Measurements from ENCODE around the gene KCNS3.
"Not testable (repeated sequence)": the region's sequence is repeated elsewhere in the genome, so short reads cannot be mapped to it uniquely, and the experiment has no call there.

Gene KCNS3

GRCh38 chr2:17940091-17940630, 61.7 kb downstream of the KCNS3 start:
- TF ChIP-seq GATA1 (IDR thresholded peaks at IDR 0.05; ENCODE audit: low read depth, low read length) (no peak), POLR2A (IDR thresholded peaks at IDR 0.05; ENCODE audit: low read length) (no peak)
- DNase-seq, result no peak

GRCh38 chr2:17943444-17943843, 65.0 kb downstream of the KCNS3 start:
- DNase-seq, result no peak
- TF ChIP-seq POLR2A (IDR thresholded peaks at IDR 0.05; ENCODE audit: low read length) (no peak), GATA1 (IDR thresholded peaks at IDR 0.05; ENCODE audit: low read depth, low read length) (no peak)

- DNase-seq, result no peak
- TF ChIP-seq GATA1 (IDR thresholded peaks at IDR 0.05; ENCODE audit: low read depth, low read length), result no peak
- no peak for TF ChIP-seq POLR2A (IDR thresholded peaks at IDR 0.05; ENCODE audit: low read length)
Measured at GRCh38 chr2:17947113-17947512, 68.6 kb downstream of the KCNS3 start.

- TF ChIP-seq GATA1 (IDR thresholded peaks at IDR 0.05; ENCODE audit: low read depth, low read length) (no peak), POLR2A (IDR thresholded peaks at IDR 0.05; ENCODE audit: low read length) (no peak)
- no peak for DNase-seq
Measured at GRCh38 chr2:17950006-17950405, 71.5 kb downstream of the KCNS3 start.

GRCh38 chr2:17951563-17951962, 73.1 kb downstream of the KCNS3 start:
- TF ChIP-seq POLR2A (IDR thresholded peaks at IDR 0.05; ENCODE audit: low read length), result no peak
- no peak for TF ChIP-seq GATA1 (IDR thresholded peaks at IDR 0.05; ENCODE audit: low read depth, low read length)
- no peak for DNase-seq

GRCh38 chr2:17958466-17959092, 80.1 kb downstream of the KCNS3 start:
- TF ChIP-seq GATA1 (IDR thresholded peaks at IDR 0.05; ENCODE audit: low read depth, low read length) (no peak), POLR2A (IDR thresholded peaks at IDR 0.05; ENCODE audit: low read length) (no peak)
- DNase-seq, result no peak

GRCh38 chr2:17959356-17959755, 80.9 kb downstream of the KCNS3 start:
- TF ChIP-seq POLR2A (IDR thresholded peaks at IDR 0.05; ENCODE audit: low read length), result no peak
- no peak for TF ChIP-seq GATA1 (IDR thresholded peaks at IDR 0.05; ENCODE audit: low read depth, low read length)
- no peak for DNase-seq

GRCh38 chr2:17959833-17960232, 81.4 kb downstream of the KCNS3 start:
- TF ChIP-seq POLR2A (IDR thresholded peaks at IDR 0.05; ENCODE audit: low read length), result no peak
- no peak for TF ChIP-seq GATA1 (IDR thresholded peaks at IDR 0.05; ENCODE audit: low read depth, low read length)
- DNase-seq, result no peak

GRCh38 chr2:17960925-17961324, 82.5 kb downstream of the KCNS3 start:
- no peak for DNase-seq
- TF ChIP-seq GATA1 (IDR thresholded peaks at IDR 0.05; ENCODE audit: low read depth, low read length), result no peak
- TF ChIP-seq POLR2A (IDR thresholded peaks at IDR 0.05; ENCODE audit: low read length), result no peak

- no peak for DNase-seq
- TF ChIP-seq POLR2A (IDR thresholded peaks at IDR 0.05; ENCODE audit: low read length) (no peak), GATA1 (IDR thresholded peaks at IDR 0.05; ENCODE audit: low read depth, low read length) (no peak)
Measured at GRCh38 chr2:17961789-17962188, 83.3 kb downstream of the KCNS3 start.

- no peak for TF ChIP-seq GATA1 (IDR thresholded peaks at IDR 0.05; ENCODE audit: low read depth, low read length)
- TF ChIP-seq POLR2A (IDR thresholded peaks at IDR 0.05; ENCODE audit: low read length), result no peak
Measured at GRCh38 chr2:17962876-17963275, 84.4 kb downstream of the KCNS3 start.

GRCh38 chr2:17963571-17963970, 85.1 kb downstream of the KCNS3 start:
- DNase-seq, result not testable (repeated sequence)

More at GRCh38 chr2:17962876-17963275, 84.4 kb downstream of the KCNS3 start:
- DNase-seq, result no peak

GRCh38 chr2:17965196-17965595, 86.7 kb downstream of the KCNS3 start:
- DNase-seq, result no peak
- no peak for TF ChIP-seq POLR2A (IDR thresholded peaks at IDR 0.05; ENCODE audit: low read length)
- no peak for TF ChIP-seq GATA1 (IDR thresholded peaks at IDR 0.05; ENCODE audit: low read depth, low read length)

GRCh38 chr2:17966798-17967197, 88.3 kb downstream of the KCNS3 start:
- no peak for DNase-seq
- TF ChIP-seq POLR2A (IDR thresholded peaks at IDR 0.05; ENCODE audit: low read length) (no peak), GATA1 (IDR thresholded peaks at IDR 0.05; ENCODE audit: low read depth, low read length) (no peak)

- DNase-seq, result no peak
- no peak for TF ChIP-seq POLR2A (IDR thresholded peaks at IDR 0.05; ENCODE audit: low read length)
- TF ChIP-seq GATA1 (IDR thresholded peaks at IDR 0.05; ENCODE audit: low read depth, low read length), result no peak
Measured at GRCh38 chr2:17969661-17970060, 91.2 kb downstream of the KCNS3 start.
